ENCODE measurements around the gene SNX3. TPM values are rescaled to one million over a fixed set of nuclear protein-coding genes. Genes with fewer than 3 reads are reported as not detected.
A peak's percentile ranks its signal among the peaks of the same experiment; 100 is the strongest.
"Not testable (repeated sequence)": the region's sequence is repeated elsewhere in the genome, so short reads cannot be mapped to it uniquely, and the experiment has no call there.

The SNX3 gene
- 235 and 327 TPM in 2 replicates for total RNA-seq (2014; rRNA removed; shearing (Covaris generic); ENCODE audit: low replicate concordance)

- peak; percentile 98 for DNase-seq
- Histone ChIP-seq H3K4me3 (peak within 1 kb of the TSS; percentile 93), H3K27me3 (no peaks in the 10 kb centered on the region), H3K9me3 (no peaks in the 10 kb centered on the region), H3K36me3 (peaks cover 5% of the 10 kb centered on the region; the same call in 1 of the 2 replicates)
These were observed at the start of gene SNX3 for GRCh38 chr6:108260809-108261569. TSS of gene SNX3 (minus strand) at chr6:108261040. CDS start at chr6:108260921, 119 bp downstream.

GRCh38 chr6:108309844-108310243 is 49.0 kb upstream of the SNX3 start:
- Histone ChIP-seq H3K27me3 (no peaks in the 10 kb centered on the region), H3K36me3 (no peaks in the 10 kb centered on the region), H3K4me3 (no peak overlapping the region), H3K9me3 (no peaks in the 10 kb centered on the region)
- no peak for DNase-seq

GRCh38 chr6:108308641-108309040 is 47.8 kb upstream of the SNX3 start:
- DNase-seq: peak; percentile 24
- H3K9me3 ChIP-seq, H3K36me3 ChIP-seq, H3K27me3 ChIP-seq, H3K4me3 ChIP-seq: not testable (repeated sequence)

- Histone ChIP-seq H3K27me3 (no peaks in the 10 kb centered on the region), H3K36me3 (no peaks in the 10 kb centered on the region; the same call in 1 of the 2 replicates), H3K9me3 (no peaks in the 10 kb centered on the region), H3K4me3 (no peak overlapping the region)
- DNase-seq: no peak
These were observed 43.8 kb upstream of the SNX3 start for GRCh38 chr6:108304646-108305045.

- Histone ChIP-seq H3K9me3 (no peaks in the 10 kb centered on the region), H3K4me3 (no peak overlapping the region), H3K36me3 (no peaks in the 10 kb centered on the region; the same call in 1 of the 2 replicates), H3K27me3 (no peaks in the 10 kb centered on the region)
- DNase-seq: no peak
These were observed 41.5 kb upstream of the SNX3 start for GRCh38 chr6:108302386-108302785.

GRCh38 chr6:108295676-108296075 is 34.8 kb upstream of the SNX3 start:
- no peak for DNase-seq
- Histone ChIP-seq H3K27me3 (no peaks in the 10 kb centered on the region), H3K36me3 (no peaks in the 10 kb centered on the region), H3K9me3 (no peaks in the 10 kb centered on the region), H3K4me3 (peak overlapping the region; percentile 72)

- peak within 1 kb of the TSS; percentile 72 for H3K4me3 ChIP-seq
These were observed 34.1 kb upstream of the SNX3 start, which contains the start of gene AFG1L for GRCh38 chr6:108294727-108295625. TSS of gene AFG1L (plus strand) at chr6:108295054. CDS start at chr6:108295080, 26 bp downstream.

GRCh38 chr6:108294297-108294726 is 33.5 kb upstream of the SNX3 start:
- Histone ChIP-seq H3K27me3 (no peaks in the 10 kb centered on the region), H3K36me3 (no peaks in the 10 kb centered on the region), H3K9me3 (no peaks in the 10 kb centered on the region), H3K4me3 (peak overlapping the region; percentile 72)
- no peak for DNase-seq

More at GRCh38 chr6:108294727-108295625, 34.1 kb upstream of the SNX3 start, which contains the start of gene AFG1L:
- no peaks in the 10 kb centered on the region for H3K36me3 ChIP-seq
- DNase-seq: peak; percentile 98
- no peaks in the 10 kb centered on the region for H3K9me3 ChIP-seq
- H3K27me3 ChIP-seq: no peaks in the 10 kb centered on the region

GRCh38 chr6:108293527-108294296 is 32.9 kb upstream of the SNX3 start:
- H3K4me3 ChIP-seq: peak overlapping the region; percentile 72
- DNase-seq: no peak
- no peaks in the 10 kb centered on the region for H3K36me3 ChIP-seq
- no peaks in the 10 kb centered on the region for H3K9me3 ChIP-seq
- no peaks in the 10 kb centered on the region for H3K27me3 ChIP-seq

GRCh38 chr6:108292561-108292960 is 31.7 kb upstream of the SNX3 start:
- H3K27me3 ChIP-seq, H3K9me3 ChIP-seq, H3K36me3 ChIP-seq, H3K4me3 ChIP-seq, DNase-seq: not testable (repeated sequence)

- no peaks in the 10 kb centered on the region for H3K27me3 ChIP-seq
- no peaks in the 10 kb centered on the region for H3K9me3 ChIP-seq
- no peak for DNase-seq
- no peak overlapping the region for H3K4me3 ChIP-seq
- H3K36me3 ChIP-seq: no peaks in the 10 kb centered on the region
These were observed 30.3 kb upstream of the SNX3 start for GRCh38 chr6:108291091-108291490.

GRCh38 chr6:108288742-108289141 is 27.9 kb upstream of the SNX3 start:
- H3K27me3 ChIP-seq: no peaks in the 10 kb centered on the region
- no peaks in the 10 kb centered on the region for H3K9me3 ChIP-seq
- H3K36me3 ChIP-seq: no peaks in the 10 kb centered on the region
- no peak for DNase-seq
- H3K4me3 ChIP-seq: no peak overlapping the region

- no peaks in the 10 kb centered on the region for H3K9me3 ChIP-seq
- H3K4me3 ChIP-seq: no peak overlapping the region
- no peaks in the 10 kb centered on the region for H3K27me3 ChIP-seq
- no peaks in the 10 kb centered on the region for H3K36me3 ChIP-seq
- no peak for DNase-seq
These were observed 26.5 kb upstream of the SNX3 start for GRCh38 chr6:108287373-108287772.

GRCh38 chr6:108286366-108286765 is 25.5 kb upstream of the SNX3 start:
- no peak for DNase-seq
- Histone ChIP-seq H3K4me3 (no peak overlapping the region), H3K9me3 (no peaks in the 10 kb centered on the region)

GRCh38 chr6:108285381-108285780 is 24.5 kb upstream of the SNX3 start:
- DNase-seq: no peak
- H3K9me3 ChIP-seq: no peaks in the 10 kb centered on the region
- no peak overlapping the region for H3K4me3 ChIP-seq
- H3K27me3 ChIP-seq: no peaks in the 10 kb centered on the region
- no peaks in the 10 kb centered on the region for H3K36me3 ChIP-seq

More at GRCh38 chr6:108286366-108286765, 25.5 kb upstream of the SNX3 start:
- Histone ChIP-seq H3K36me3 (no peaks in the 10 kb centered on the region), H3K27me3 (no peaks in the 10 kb centered on the region)

- no peak overlapping the region for H3K4me3 ChIP-seq
- H3K36me3 ChIP-seq: no peaks in the 10 kb centered on the region
- H3K27me3 ChIP-seq: no peaks in the 10 kb centered on the region
- no peak for DNase-seq
- no peaks in the 10 kb centered on the region for H3K9me3 ChIP-seq
These were observed 17.0 kb upstream of the SNX3 start for GRCh38 chr6:108277831-108278230.
